SK-N-SH (cell line): ENCODE measurements around the gene NTM. TPM values are rescaled to one million over a fixed set of nuclear protein-coding genes. Genes with fewer than 3 reads are reported as not detected.

Source experiments
- CTCF ChIA-PET: fragments of 300-600, 350-600 bp; formaldehyde crosslinking; extraction: SDS; loops from one replicate; lab custom pipeline; 2021; lab: Yijun Ruan, JAX
- POLR2A ChIA-PET: fragments of 350-600 bp; sonication (Branson Sonifier 250); formaldehyde crosslinking; extraction: SDS; loops from one replicate; lab custom pipeline; 2020; ENCODE audit warnings: antibody characterized with exemption, inconsistent platforms; lab: Yijun Ruan, JAX
- DNase-seq: peaks from one replicate; pipeline ENCODE4 v3.0.0; 2012
- H2AFZ ChIP-seq: fragments of 200-600 bp; sonication (generic); 2 replicates; pipeline ENCODE4 v1.8.1; 2016; ENCODE audit warnings: antibody characterized with exemption, mild to moderate bottlenecking, low read depth
- H3F3A ChIP-seq: fragments of 200-600 bp; sonication (generic); replicated peaks from 2 replicates; pipeline ENCODE3; 2016; ENCODE audit warnings: antibody characterized with exemption, mild to moderate bottlenecking; ENCODE audit not compliant: insufficient read depth
- H3K27ac ChIP-seq, 2 experiments: fragments of 200-500 bp in 1 of 2; fragments of 200-600 bp in 1 of 2; sonication (Bioruptor generic) in 1 of 2; sonication (generic), shearing (Covaris generic) in 1 of 2; 2 replicates each; pipeline versions ENCODE4 v1.5.1 to v1.6.1; 2014 to 2016; ENCODE audit warnings: low read depth in 2 of 2, inconsistent platforms in 1 of 2, low read length in 1 of 2, mild to moderate bottlenecking in 1 of 2, mixed read lengths in 1 of 2
- H3K27me3 ChIP-seq: fragments of 200-600 bp; sonication (generic), shearing (Covaris generic); 2 replicates; pipeline ENCODE4 v1.6.1; 2016; ENCODE audit warnings: mixed run types; ENCODE audit not compliant: insufficient read depth
- H3K36me3 ChIP-seq, 2 experiments: fragments of 200-500 bp in 1 of 2; fragments of 200-600 bp in 1 of 2; sonication (Bioruptor generic) in 1 of 2; sonication (generic) in 1 of 2; replicated peaks in 1 of 2; 2 replicates each; pipeline versions ENCODE3 to v1.5.1; 2014 to 2016; ENCODE audit warnings: low read length in 1 of 2, mild to moderate bottlenecking in 1 of 2; ENCODE audit not compliant: insufficient read depth in 2 of 2, control insufficient read depth in 1 of 2
- H3K4me1 ChIP-seq, 2 experiments: fragments of 200-500 bp in 1 of 2; fragments of 200-600 bp in 1 of 2; sonication (Bioruptor generic) in 1 of 2; sonication (generic), shearing (Covaris generic) in 1 of 2; 2 replicates each; pipeline versions ENCODE4 v1.5.1 to v1.6.1; 2014 to 2016; ENCODE audit warnings: low read depth in 1 of 2, low read length in 1 of 2, mixed run types in 1 of 2; ENCODE audit not compliant: insufficient read depth in 2 of 2, control insufficient read depth in 1 of 2
- H3K4me2 ChIP-seq: fragments of 200-600 bp; sonication (generic), shearing (Covaris generic); 2 replicates; pipeline ENCODE4 v1.6.1; 2017; ENCODE audit warnings: mixed run types
- H3K4me3 ChIP-seq, 2 experiments: fragments of 200-500 bp in 1 of 2; fragments of 200-600 bp in 1 of 2; sonication (Bioruptor generic) in 1 of 2; sonication (generic), shearing (Covaris generic) in 1 of 2; 2 replicates each; pipeline versions ENCODE4 v1.5.1 to v1.8.1; 2014 to 2016; ENCODE audit warnings: low read depth in 2 of 2, inconsistent platforms in 1 of 2, low read length in 1 of 2, mild to moderate bottlenecking in 1 of 2, mixed read lengths in 1 of 2, moderate library complexity in 1 of 2
- H3K79me2 ChIP-seq: fragments of 200-600 bp; sonication (generic); 2 replicates; pipeline ENCODE4 v1.8.1; 2017; ENCODE audit warnings: mild to moderate bottlenecking; ENCODE audit not compliant: insufficient read depth
- H3K9ac ChIP-seq: fragments of 200-600 bp; sonication (generic); 2 replicates; pipeline ENCODE4 v1.6.1; 2017; ENCODE audit warnings: mixed run types
- H3K9me2 ChIP-seq: fragments of 200-600 bp; sonication (generic); 2 replicates; pipeline ENCODE4 v1.6.1; 2017; ENCODE audit warnings: mixed run types
- H3K9me3 ChIP-seq: fragments of 200-600 bp; sonication (generic); 2 replicates; pipeline ENCODE4 v1.6.1; 2017; ENCODE audit warnings: mixed run types, mild to moderate bottlenecking, moderate library complexity
- H4K20me1 ChIP-seq: fragments of 200-600 bp; sonication (generic); 2 replicates; pipeline ENCODE4 v1.6.1; 2017; ENCODE audit warnings: mild to moderate bottlenecking, mixed run types; ENCODE audit not compliant: insufficient read depth
- CHD2 ChIP-seq: fragments of 150-350 bp; IDR thresholded peaks from 2 replicates; pipeline ENCODE4 v1.6.1; 2018; ENCODE audit warnings: low read length; ENCODE audit not compliant: partially characterized antibody
- ELF1 ChIP-seq: IDR thresholded peaks from 2 replicates; pipeline ENCODE4 v1.4.0; 2012
- EP300 ChIP-seq, 2 experiments: IDR thresholded peaks; 2 replicates each; pipeline versions ENCODE4 v1.4.0 to v1.6.1; 2012; ENCODE audit warnings: borderline replicate concordance in 1 of 2, low read depth in 1 of 2, low read length in 1 of 2
- FOXM1 ChIP-seq: IDR thresholded peaks from 2 replicates; pipeline ENCODE4 v1.4.0; 2012; ENCODE audit warnings: low read depth, mild to moderate bottlenecking
- GABPA ChIP-seq: IDR thresholded peaks from 2 replicates; pipeline ENCODE4 v1.4.0; 2012; ENCODE audit warnings: low read depth, mild to moderate bottlenecking
- GATA2 ChIP-seq: sonication (generic); formaldehyde crosslinking; IDR thresholded peaks from 2 replicates; pipeline ENCODE4 v1.5.0; 2020; ENCODE audit warnings: mild to moderate bottlenecking, missing genetic modification reagents
- MXI1 ChIP-seq: IDR thresholded peaks from 2 replicates; pipeline ENCODE4 v1.6.1; 2012; ENCODE audit warnings: mild to moderate bottlenecking, low read depth, low read length, improper control_type of control experiment
- NFIC ChIP-seq: IDR thresholded peaks from 2 replicates; pipeline ENCODE4 v1.4.0; 2012; ENCODE audit warnings: borderline replicate concordance
- POLR2AphosphoS5 ChIP-seq: IDR thresholded peaks from 2 replicates; pipeline ENCODE4 v1.6.1; 2012; ENCODE audit warnings: low read depth, low read length
- RCOR1 ChIP-seq: fragments of 150-350 bp; IDR thresholded peaks from 2 replicates; pipeline ENCODE4 v1.6.1; 2017; ENCODE audit warnings: antibody characterized with exemption, low read length
- RFX5 ChIP-seq: IDR thresholded peaks from 2 replicates; pipeline ENCODE4 v1.6.1; 2012; ENCODE audit warnings: mild to moderate bottlenecking, improper control_type of control experiment, low read length
- SIN3A ChIP-seq: IDR thresholded peaks from 2 replicates; pipeline ENCODE4 v1.6.1; 2012; ENCODE audit warnings: low read depth, mild to moderate bottlenecking, low read length, moderate library complexity, borderline replicate concordance
- SMC3 ChIP-seq: IDR thresholded peaks from 2 replicates; pipeline ENCODE4 v1.6.1; 2012; ENCODE audit warnings: low read depth, low read length, improper control_type of control experiment
- TCF12 ChIP-seq: IDR thresholded peaks from 2 replicates; pipeline ENCODE4 v1.4.0; 2012
- TEAD4 ChIP-seq: IDR thresholded peaks from 2 replicates; pipeline ENCODE4 v1.4.0; 2012; ENCODE audit warnings: mild to moderate bottlenecking, borderline replicate concordance; ENCODE audit not compliant: insufficient read depth
- WGBS: methylation state at CpG from one replicate; pipeline ENCODE4 v1.1.6; 2017; ENCODE audit warnings: low lambda C conversion rate; 5-methylcytosine and 5-hydroxymethylcytosine counted together
- polyA plus RNA-seq, 3 experiments: library from polyadenylated mRNA; depleted of rRNA; stranded (reverse); fragments of >200 nt; gene quantifications; 2 replicates each; pipeline ENCODE4 v1.2.3, GENCODE V29; 2012
- TF ChIP-seq, protein P1 (sequence below): IDR thresholded peaks from 2 replicates; pipeline ENCODE4; 2012
- TF ChIP-seq, protein P2 (sequence below): fragments of 200-600 bp; sonication (generic); IDR thresholded peaks from 2 replicates; pipeline ENCODE4 v1.6.1; 2017; ENCODE audit warnings: antibody characterized with exemption, mild to moderate bottlenecking, moderate library complexity
- TF ChIP-seq, protein P3 (sequence below): IDR thresholded peaks from 2 replicates; pipeline ENCODE4 v1.6.1; 2012; ENCODE audit warnings: mild to moderate bottlenecking, low read depth, low read length, moderate library complexity
- TF ChIP-seq, protein P4 (sequence below): fragments of 150-350 bp; IDR thresholded peaks from 2 replicates; pipeline ENCODE4 v1.6.1; 2017; ENCODE audit warnings: antibody characterized with exemption, low read length, low read depth, borderline replicate concordance
- TF ChIP-seq, protein P5 (sequence below): IDR thresholded peaks from 2 replicates; pipeline ENCODE4 v1.4.0; 2012; ENCODE audit warnings: low read depth, borderline replicate concordance
- TF ChIP-seq, protein P6 (sequence below): IDR thresholded peaks from 2 replicates; pipeline ENCODE4 v1.4.0; 2012; ENCODE audit warnings: low read depth, borderline replicate concordance

Gene NTM
- polyA plus RNA-seq, 1 of the 3 experiments (the other 2 are of a cell fraction): 20.0 TPM

DNA sequence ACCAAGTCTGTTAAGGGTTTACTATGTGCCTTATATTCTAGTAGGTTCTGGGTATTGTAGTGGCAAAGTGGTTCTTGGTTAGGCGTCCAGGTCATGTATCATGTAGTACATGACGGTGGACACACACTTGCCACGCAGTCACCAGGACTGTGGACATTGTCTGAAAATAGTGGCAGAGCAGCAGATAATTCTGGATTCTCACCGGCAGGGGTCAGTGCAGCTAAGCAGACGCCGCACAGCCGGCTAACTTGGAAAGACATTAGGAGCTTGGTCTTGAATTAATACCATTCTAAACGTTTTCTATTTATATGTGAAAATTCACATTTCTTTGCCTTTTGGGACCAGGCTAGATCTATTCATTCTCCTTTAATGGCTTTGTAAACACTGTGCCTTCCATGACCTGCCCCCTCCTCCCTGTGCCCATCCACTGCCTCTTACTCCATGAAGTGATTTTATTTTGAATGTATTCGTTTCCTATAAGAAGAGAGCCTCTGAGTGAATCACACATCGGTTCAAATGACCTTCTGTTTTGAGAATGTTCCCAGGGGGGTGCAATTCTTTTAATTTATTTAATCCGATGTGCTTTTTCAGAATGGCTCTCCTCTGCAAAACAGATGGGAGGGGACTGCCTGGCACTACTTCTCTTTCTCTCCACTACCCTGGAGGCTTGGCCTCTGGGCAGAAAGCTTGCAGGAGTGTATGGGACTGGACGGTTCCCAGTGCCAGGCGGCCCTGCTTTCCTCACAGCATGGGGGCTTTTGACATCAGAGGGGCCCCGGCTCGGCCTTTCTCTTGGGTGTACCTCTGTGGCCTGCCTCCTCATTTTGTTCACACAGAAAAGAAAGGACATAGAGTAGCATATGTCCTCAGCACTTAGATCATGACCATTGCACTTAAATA lies 378.0 kb downstream of the NTM start:
- Histone ChIP-seq H3K4me1 (peaks cover 0 to 39% of the 10 kb centered on the region in 2 experiments; a peak in 3 of 4 replicates), H3K4me3 (peak overlapping the region in 1 of 2 experiments; percentile 28; a peak in 2 of 4 replicates), H2AFZ (peak overlapping the region; percentile 57; the same call in 1 of the 2 replicates), H3K9me2 (no peaks in the 10 kb centered on the region), H3K27ac (peak overlapping the region in 1 of 2 experiments; percentile 96; a peak in 2 of 4 replicates), H3K79me2 (no peaks in the 10 kb centered on the region), H3K4me2 (peak overlapping the region; percentile 58), H3K9ac (peak overlapping the region; percentile 69), H3K27me3 (no peaks in the 10 kb centered on the region), H3K9me3 (no peaks in the 10 kb centered on the region), H4K20me1 (no peaks in the 10 kb centered on the region), H3F3A (peaks cover 19% of the 10 kb centered on the region), H3K36me3 (no peaks in the 10 kb centered on the region)
- 21% methylated on average over 15 of the region's 15 CpGs for WGBS
- CTCF ChIA-PET: interaction anchor here (0.6 to 4.5 kb wide), 56 partner anchors 9 to 1286 kb away, joined by 3 to 49 read pairs (median 5); no protein-coding TSS in a partner anchor
- POLR2A ChIA-PET: no interaction called here
- DNase-seq: peak; percentile 67
- TF ChIP-seq, protein P1, sequence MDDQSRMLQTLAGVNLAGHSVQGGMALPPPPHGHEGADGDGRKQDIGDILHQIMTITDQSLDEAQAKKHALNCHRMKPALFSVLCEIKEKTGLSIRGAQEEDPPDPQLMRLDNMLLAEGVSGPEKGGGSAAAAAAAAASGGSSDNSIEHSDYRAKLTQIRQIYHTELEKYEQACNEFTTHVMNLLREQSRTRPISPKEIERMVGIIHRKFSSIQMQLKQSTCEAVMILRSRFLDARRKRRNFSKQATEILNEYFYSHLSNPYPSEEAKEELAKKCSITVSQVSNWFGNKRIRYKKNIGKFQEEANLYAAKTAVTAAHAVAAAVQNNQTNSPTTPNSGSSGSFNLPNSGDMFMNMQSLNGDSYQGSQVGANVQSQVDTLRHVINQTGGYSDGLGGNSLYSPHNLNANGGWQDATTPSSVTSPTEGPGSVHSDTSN: no peak
- TF ChIP-seq ELF1: no peak
- no peak for TF ChIP-seq GABPA
- no peak for TF ChIP-seq TCF12
- TF ChIP-seq, protein P2, sequence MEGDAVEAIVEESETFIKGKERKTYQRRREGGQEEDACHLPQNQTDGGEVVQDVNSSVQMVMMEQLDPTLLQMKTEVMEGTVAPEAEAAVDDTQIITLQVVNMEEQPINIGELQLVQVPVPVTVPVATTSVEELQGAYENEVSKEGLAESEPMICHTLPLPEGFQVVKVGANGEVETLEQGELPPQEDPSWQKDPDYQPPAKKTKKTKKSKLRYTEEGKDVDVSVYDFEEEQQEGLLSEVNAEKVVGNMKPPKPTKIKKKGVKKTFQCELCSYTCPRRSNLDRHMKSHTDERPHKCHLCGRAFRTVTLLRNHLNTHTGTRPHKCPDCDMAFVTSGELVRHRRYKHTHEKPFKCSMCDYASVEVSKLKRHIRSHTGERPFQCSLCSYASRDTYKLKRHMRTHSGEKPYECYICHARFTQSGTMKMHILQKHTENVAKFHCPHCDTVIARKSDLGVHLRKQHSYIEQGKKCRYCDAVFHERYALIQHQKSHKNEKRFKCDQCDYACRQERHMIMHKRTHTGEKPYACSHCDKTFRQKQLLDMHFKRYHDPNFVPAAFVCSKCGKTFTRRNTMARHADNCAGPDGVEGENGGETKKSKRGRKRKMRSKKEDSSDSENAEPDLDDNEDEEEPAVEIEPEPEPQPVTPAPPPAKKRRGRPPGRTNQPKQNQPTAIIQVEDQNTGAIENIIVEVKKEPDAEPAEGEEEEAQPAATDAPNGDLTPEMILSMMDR: peak; percentile 94
- no peak for TF ChIP-seq SIN3A
- TF ChIP-seq, protein P3, sequence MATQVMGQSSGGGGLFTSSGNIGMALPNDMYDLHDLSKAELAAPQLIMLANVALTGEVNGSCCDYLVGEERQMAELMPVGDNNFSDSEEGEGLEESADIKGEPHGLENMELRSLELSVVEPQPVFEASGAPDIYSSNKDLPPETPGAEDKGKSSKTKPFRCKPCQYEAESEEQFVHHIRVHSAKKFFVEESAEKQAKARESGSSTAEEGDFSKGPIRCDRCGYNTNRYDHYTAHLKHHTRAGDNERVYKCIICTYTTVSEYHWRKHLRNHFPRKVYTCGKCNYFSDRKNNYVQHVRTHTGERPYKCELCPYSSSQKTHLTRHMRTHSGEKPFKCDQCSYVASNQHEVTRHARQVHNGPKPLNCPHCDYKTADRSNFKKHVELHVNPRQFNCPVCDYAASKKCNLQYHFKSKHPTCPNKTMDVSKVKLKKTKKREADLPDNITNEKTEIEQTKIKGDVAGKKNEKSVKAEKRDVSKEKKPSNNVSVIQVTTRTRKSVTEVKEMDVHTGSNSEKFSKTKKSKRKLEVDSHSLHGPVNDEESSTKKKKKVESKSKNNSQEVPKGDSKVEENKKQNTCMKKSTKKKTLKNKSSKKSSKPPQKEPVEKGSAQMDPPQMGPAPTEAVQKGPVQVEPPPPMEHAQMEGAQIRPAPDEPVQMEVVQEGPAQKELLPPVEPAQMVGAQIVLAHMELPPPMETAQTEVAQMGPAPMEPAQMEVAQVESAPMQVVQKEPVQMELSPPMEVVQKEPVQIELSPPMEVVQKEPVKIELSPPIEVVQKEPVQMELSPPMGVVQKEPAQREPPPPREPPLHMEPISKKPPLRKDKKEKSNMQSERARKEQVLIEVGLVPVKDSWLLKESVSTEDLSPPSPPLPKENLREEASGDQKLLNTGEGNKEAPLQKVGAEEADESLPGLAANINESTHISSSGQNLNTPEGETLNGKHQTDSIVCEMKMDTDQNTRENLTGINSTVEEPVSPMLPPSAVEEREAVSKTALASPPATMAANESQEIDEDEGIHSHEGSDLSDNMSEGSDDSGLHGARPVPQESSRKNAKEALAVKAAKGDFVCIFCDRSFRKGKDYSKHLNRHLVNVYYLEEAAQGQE: no peak
- TF ChIP-seq EP300 (IDR thresholded peaks at IDR 0.05; ENCODE audit: borderline replicate concordance in 1 of 2, low read depth in 1 of 2, low read length in 1 of 2): 0 out of 4 replicates have a peak, but pooled peaks of 1 of the 2 experiments have one; percentile 5
- TF ChIP-seq CHD2: peak; percentile 35
- no peak for TF ChIP-seq RFX5
- no peak for TF ChIP-seq TEAD4
- TF ChIP-seq, protein P4, sequence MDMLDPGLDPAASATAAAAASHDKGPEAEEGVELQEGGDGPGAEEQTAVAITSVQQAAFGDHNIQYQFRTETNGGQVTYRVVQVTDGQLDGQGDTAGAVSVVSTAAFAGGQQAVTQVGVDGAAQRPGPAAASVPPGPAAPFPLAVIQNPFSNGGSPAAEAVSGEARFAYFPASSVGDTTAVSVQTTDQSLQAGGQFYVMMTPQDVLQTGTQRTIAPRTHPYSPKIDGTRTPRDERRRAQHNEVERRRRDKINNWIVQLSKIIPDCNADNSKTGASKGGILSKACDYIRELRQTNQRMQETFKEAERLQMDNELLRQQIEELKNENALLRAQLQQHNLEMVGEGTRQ: no peak
- no peak for TF ChIP-seq RCOR1
- peak; percentile 65 for TF ChIP-seq SMC3
- TF ChIP-seq, protein P5, sequence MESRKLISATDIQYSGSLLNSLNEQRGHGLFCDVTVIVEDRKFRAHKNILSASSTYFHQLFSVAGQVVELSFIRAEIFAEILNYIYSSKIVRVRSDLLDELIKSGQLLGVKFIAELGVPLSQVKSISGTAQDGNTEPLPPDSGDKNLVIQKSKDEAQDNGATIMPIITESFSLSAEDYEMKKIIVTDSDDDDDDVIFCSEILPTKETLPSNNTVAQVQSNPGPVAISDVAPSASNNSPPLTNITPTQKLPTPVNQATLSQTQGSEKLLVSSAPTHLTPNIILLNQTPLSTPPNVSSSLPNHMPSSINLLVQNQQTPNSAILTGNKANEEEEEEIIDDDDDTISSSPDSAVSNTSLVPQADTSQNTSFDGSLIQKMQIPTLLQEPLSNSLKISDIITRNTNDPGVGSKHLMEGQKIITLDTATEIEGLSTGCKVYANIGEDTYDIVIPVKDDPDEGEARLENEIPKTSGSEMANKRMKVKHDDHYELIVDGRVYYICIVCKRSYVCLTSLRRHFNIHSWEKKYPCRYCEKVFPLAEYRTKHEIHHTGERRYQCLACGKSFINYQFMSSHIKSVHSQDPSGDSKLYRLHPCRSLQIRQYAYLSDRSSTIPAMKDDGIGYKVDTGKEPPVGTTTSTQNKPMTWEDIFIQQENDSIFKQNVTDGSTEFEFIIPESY: no peak
- TF ChIP-seq FOXM1: 0 out of 2 replicates have a peak, but pooled peaks have one; percentile 10
- TF ChIP-seq MXI1: no peak
- TF ChIP-seq, protein P6, sequence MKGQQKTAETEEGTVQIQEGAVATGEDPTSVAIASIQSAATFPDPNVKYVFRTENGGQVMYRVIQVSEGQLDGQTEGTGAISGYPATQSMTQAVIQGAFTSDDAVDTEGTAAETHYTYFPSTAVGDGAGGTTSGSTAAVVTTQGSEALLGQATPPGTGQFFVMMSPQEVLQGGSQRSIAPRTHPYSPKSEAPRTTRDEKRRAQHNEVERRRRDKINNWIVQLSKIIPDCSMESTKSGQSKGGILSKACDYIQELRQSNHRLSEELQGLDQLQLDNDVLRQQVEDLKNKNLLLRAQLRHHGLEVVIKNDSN: no peak
- TF ChIP-seq NFIC: no peak
- no peak for TF ChIP-seq POLR2AphosphoS5
- TF ChIP-seq GATA2: no peak
